Gastroesophageal sphincter (tissue), 4 donors: Measurements from ENCODE around the gene TBC1D20. TPM values are rescaled to one million over a fixed set of nuclear protein-coding genes. Genes with fewer than 3 reads are reported as not detected.

Experiments used
- ATAC-seq: fragments of 150-250 bp; one replicate; pipeline ENCODE4 v1.9.1; 2016; ENCODE audit warnings: mild to moderate bottlenecking, moderate library complexity
- H3K27ac ChIP-seq, 4 donors: fragments of 200-600 bp; sonication (generic) in 3 of 4; 1 replicate in 3 of 4; 2 replicates in 1 of 4; pipeline ENCODE4 v1.5.1; 2016 to 2019
- H3K27me3 ChIP-seq: fragments of 200-600 bp; sonication (generic); one replicate; pipeline ENCODE4 v1.5.1; 2019
- H3K36me3 ChIP-seq, 2 donors: fragments of 200-600 bp; sonication (generic); one replicate each; pipeline ENCODE4 v1.5.1; 2019; ENCODE audit warnings: control low read depth in 1 of 2
- H3K4me1 ChIP-seq, 3 donors: fragments of 200-600 bp; sonication (generic); 1 replicate in 2 of 3; 2 replicates in 1 of 3; pipeline ENCODE4 v1.5.1; 2016 to 2019; ENCODE audit warnings: control low read depth in 2 of 3
- H3K4me3 ChIP-seq, 2 donors: fragments of 200-600 bp; sonication (generic); one replicate each; pipeline ENCODE4 v1.5.1; 2019; ENCODE audit warnings: mild to moderate bottlenecking in 1 of 2, moderate library complexity in 1 of 2
- H3K9me3 ChIP-seq, 3 donors: fragments of 200-600 bp; sonication (generic); one replicate each; pipeline ENCODE4 v1.5.1; 2017 to 2019; ENCODE audit warnings: control low read depth in 2 of 3
- CTCF ChIP-seq, 4 experiments: fragments of 200-600 bp in 2 of 4; fragments of 450-650 bp in 2 of 4; sonication (generic) in 1 of 4; IDR thresholded peaks; one replicate each; pipeline ENCODE4 v1.5.1; 2017 to 2019; ENCODE audit warnings: antibody characterized with exemption in 4 of 4, mild to moderate bottlenecking in 2 of 4, moderate library complexity in 2 of 4
- EP300 ChIP-seq: sonication (generic); formaldehyde crosslinking; IDR thresholded peaks from one replicate; pipeline ENCODE4 v1.6.1; 2017; ENCODE audit warnings: antibody characterized with exemption, mild to moderate bottlenecking
- POLR2A ChIP-seq, 2 donors: fragments of 450-650 bp; IDR thresholded peaks; one replicate each; pipeline ENCODE4 v1.6.1; 2017; ENCODE audit warnings: antibody characterized with exemption in 2 of 2, mild to moderate bottlenecking in 2 of 2, moderate library complexity in 1 of 2
- POLR2AphosphoS5 ChIP-seq: sonication (generic); formaldehyde crosslinking; IDR thresholded peaks from one replicate; pipeline ENCODE4 v1.6.1; 2017; ENCODE audit warnings: antibody characterized with exemption
- WGBS, 2 donors: methylation state at CpG; one replicate each; pipeline ENCODE4 v1.1.5; 2018; ENCODE audit warnings: low coverage in 1 of 2; 5-methylcytosine and 5-hydroxymethylcytosine counted together
- total RNA-seq, 4 donors: library from RNA; depleted of rRNA; stranded (reverse); fragments of >200 nt; gene quantifications; one replicate each; pipeline ENCODE4 v1.1.0, GENCODE V29; 2016

Gene TBC1D20
- total RNA-seq, 4 donors from 2014 or later = 39.6 to 51.2 (median 39.9) TPM

- Histone ChIP-seq H3K27me3 (peaks cover 14% of the 10 kb centered on the region), H3K9me3 (no peaks in the 10 kb centered on the region), H3K4me3 (no peak overlapping the region), H3K27ac (no peak overlapping the region), H3K4me1 (peaks cover 0 to 11% (median 0%) of the 10 kb centered on the region in 3 donors), H3K36me3 (peaks cover 0 to 4% of the 10 kb centered on the region in 2 donors)
- ATAC-seq = no peak
- WGBS, 2 donors = 80 to 85% methylated on average over 1 to 8 of the region's 9 CpGs
- no peak for TF ChIP-seq POLR2AphosphoS5
Observed at GRCh38 chr20:472137-472846, 10.0 kb upstream of the TBC1D20 start.

DNA sequence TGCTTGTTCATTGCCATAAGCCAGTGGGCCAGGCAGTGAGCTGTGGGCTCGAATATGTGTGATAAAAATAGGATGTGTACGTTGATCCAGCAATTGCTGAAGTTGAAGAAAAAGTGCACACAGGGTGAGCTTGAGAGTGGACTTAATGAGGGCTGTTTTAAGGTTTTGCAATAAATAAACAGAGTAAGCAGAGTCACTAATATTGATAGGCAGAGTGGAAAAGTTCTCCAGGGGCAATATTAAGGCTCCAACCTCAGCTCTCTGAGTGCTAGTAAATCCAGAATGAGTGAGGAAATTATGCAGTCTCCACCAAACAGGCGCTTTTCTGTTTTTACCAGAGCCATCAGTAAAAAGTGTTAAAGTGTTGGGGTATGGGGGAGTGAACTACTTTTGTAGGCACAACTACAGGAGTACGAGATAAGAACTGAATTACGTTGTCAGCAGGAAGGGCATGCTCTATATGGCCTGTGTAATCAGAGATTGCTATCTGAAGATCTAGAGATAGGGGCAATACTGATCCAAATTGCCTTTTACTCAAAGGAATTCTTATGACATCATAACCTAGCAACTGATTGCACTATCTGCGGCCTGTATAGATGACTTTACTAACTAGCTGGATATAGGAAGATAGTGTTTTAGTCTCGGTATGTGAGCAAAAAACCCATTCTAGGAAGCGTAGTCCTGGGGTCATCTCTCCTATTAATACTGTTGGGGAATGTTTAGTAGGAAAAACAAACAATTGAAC is 7.6 kb upstream of the TBC1D20 start:
- WGBS, 2 donors = 77 to 82% methylated on average over 7 to 8 of the region's 8 CpGs
- Histone ChIP-seq H3K36me3 (no peaks in the 10 kb centered on the region), H3K27me3 (peaks cover 15% of the 10 kb centered on the region), H3K4me1 (no peaks in the 10 kb centered on the region), H3K27ac (no peak overlapping the region), H3K4me3 (no peak overlapping the region), H3K9me3 (no peaks in the 10 kb centered on the region)
- no peak for ATAC-seq
- no peak for TF ChIP-seq CTCF (IDR thresholded peaks at IDR 0.05)
- TF ChIP-seq POLR2A (IDR thresholded peaks at IDR 0.05) = no peak
- TF ChIP-seq POLR2AphosphoS5 = no peak
- no peak for TF ChIP-seq EP300

GRCh38 chr20:467755-468154 is 5.4 kb upstream of the TBC1D20 start:
- no peak for ATAC-seq
- Histone ChIP-seq H3K36me3 (no peaks in the 10 kb centered on the region), H3K27ac (no peak overlapping the region), H3K27me3 (peaks cover 15% of the 10 kb centered on the region), H3K9me3 (no peaks in the 10 kb centered on the region), H3K4me1 (peaks cover 0 to 4% (median 0%) of the 10 kb centered on the region in 3 donors), H3K4me3 (no peak overlapping the region)
- TF ChIP-seq EP300 (no peak), POLR2AphosphoS5 (no peak), POLR2A (IDR thresholded peaks at IDR 0.05) (no peak), CTCF (IDR thresholded peaks at IDR 0.05) (no peak)
- 85 to 100% methylated on average over 1 to 7 of the region's 7 CpGs for WGBS, 2 donors

DNA sequence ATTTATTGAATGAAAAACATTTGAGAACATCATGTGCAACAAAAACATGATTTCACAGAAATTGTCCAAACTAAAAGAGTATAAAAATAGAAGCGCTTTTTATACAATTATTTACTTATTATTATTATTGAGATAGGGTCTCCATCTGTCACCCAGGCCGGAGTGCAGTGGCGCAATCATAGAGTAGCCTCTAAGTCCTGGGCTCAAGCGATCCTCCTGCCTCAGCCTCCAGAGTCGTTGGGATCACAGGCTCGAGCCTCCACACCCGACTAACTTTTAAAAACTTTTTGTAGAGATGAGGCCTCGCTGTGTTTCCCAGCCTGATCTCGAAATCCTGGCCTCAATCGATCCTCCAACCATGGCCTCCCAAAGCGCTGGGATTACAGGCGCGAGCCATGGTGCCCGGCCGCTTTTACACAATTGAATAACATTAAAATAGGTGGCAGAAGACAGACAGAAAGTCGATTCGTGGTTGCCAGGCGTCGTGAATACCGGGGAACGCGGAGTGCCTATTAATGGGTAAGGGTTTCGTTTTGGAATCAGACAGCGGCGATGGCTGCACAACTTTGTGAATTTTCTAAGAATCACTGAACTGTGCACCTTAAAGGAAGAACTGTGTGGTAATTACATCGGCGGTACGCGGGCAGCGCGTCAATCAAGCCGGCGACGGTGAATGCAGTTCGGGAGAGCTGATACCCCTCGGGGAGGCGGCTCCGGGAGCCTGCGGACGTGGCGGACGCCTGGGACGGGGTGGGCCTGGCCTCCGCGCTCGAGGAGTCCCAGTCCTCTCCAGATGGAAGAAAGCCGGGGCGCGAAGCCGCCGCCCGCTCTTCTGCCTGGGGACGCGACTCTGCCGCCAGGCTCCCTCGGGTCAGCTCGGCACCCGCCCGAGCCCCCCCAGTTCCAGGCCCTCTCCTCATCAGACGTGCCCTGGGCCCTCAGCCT is 807 bp downstream of the TBC1D20 start:
- Histone ChIP-seq H3K27ac (peak overlapping the region; percentile 25 to 98 (median 96)), H3K4me3 (peak overlapping the region; percentile 37 to 89), H3K36me3 (no peaks in the 10 kb centered on the region), H3K9me3 (no peaks in the 10 kb centered on the region), H3K4me1 (peaks cover 0 to 47% (median 10%) of the 10 kb centered on the region in 3 donors), H3K27me3 (no peaks in the 10 kb centered on the region)
- ATAC-seq = peak; percentile 66
- no peak for TF ChIP-seq EP300
- TF ChIP-seq CTCF (IDR thresholded peaks at IDR 0.05) = peak in 1 of 4 experiments; percentile 23
- 14 to 23% methylated on average over 19 to 29 of the region's 60 CpGs for WGBS, 2 donors

- H3K4me3 ChIP-seq = peak overlapping the region in 1 of 2 donors; percentile 89
- H3K9me3 ChIP-seq = no peaks in the 10 kb centered on the region
- no peaks in the 10 kb centered on the region for H3K27me3 ChIP-seq
- H3K27ac ChIP-seq = peak overlapping the region in 1 of 4 donors; percentile 97
- peaks cover 0 to 47% (median 10%) of the 10 kb centered on the region in 3 donors for H3K4me1 ChIP-seq
- no peak for ATAC-seq
- WGBS, 2 donors = 23 to 44% methylated on average over 1 to 2 of the region's 2 CpGs
- TF ChIP-seq POLR2A (IDR thresholded peaks at IDR 0.05) (no peak), CTCF (IDR thresholded peaks at IDR 0.05) (no peak), EP300 (no peak), POLR2AphosphoS5 (no peak)
- no peaks in the 10 kb centered on the region for H3K36me3 ChIP-seq
Observed at GRCh38 chr20:460707-461106, 1.6 kb downstream of the TBC1D20 start.
